ENCODE data around the gene SYT9.
"Not testable (repeated sequence)": the region's sequence is repeated elsewhere in the genome, so short reads cannot be mapped to it uniquely, and the experiment has no call there.

SYT9 gene

GRCh38 chr11:7513234-7514098 lies 261.8 kb downstream of the SYT9 start, which contains the start of gene PPFIBP2:
Gene PPFIBP2 (plus strand): TSS chr11:7513999. CDS start chr11:7549476, 35,477 bp downstream.
- TF ChIP-seq TAF1 (IDR thresholded peaks at IDR 0.05; ENCODE audit: borderline replicate concordance, low read depth, low read length) (peak; percentile 32; the same call in 1 of the 2 replicates), POLR2AphosphoS5 (IDR thresholded peaks at IDR 0.05; ENCODE audit: low read depth, low read length) (peak; percentile 19), POLR2A (IDR thresholded peaks at IDR 0.05; ENCODE audit: low read depth, low read length) (peak; percentile 85)
- DNase-seq (ENCODE audit: insufficient read length) (peak; percentile 90), FAIRE-seq (no peak)

DNA sequence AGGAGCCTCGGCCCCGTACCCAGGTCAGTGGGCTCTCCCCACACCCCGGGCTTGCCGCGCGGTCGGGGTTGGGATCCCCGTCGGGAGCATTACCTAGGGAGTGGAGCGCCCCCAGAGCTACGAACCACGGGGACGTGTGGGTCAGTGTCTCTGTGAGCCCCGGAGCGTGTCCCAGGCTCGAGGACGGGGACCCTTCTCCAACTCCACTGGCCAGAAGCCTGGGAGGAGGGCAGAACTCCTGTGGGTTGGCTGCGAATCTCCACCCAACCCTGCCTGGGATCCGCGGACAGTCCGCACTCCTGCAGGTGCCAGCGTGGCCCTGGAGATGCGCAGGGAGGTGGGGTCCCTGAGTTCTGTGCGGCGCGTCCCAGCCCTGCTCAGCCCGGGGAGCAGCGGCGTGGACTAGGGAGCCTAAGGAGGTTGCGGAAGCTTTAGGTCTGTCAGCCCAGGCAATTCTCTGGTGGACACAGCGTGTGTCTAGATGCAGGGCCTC lies 262.4 kb downstream of the SYT9 start:
- DNase-seq (ENCODE audit: insufficient read length) (no peak), FAIRE-seq (no peak)
- TF ChIP-seq POLR2AphosphoS5 (IDR thresholded peaks at IDR 0.05; ENCODE audit: low read depth, low read length): no peak
- no peak for TF ChIP-seq TAF1 (IDR thresholded peaks at IDR 0.05; ENCODE audit: borderline replicate concordance, low read depth, low read length)
- peak; percentile 1; the same call in 1 of the 2 replicates for TF ChIP-seq POLR2A (IDR thresholded peaks at IDR 0.05; ENCODE audit: low read depth, low read length)

GRCh38 chr11:7515447-7515886 lies 263.8 kb downstream of the SYT9 start:
- FAIRE-seq: no peak
- DNase-seq (ENCODE audit: insufficient read length): no peak
- TF ChIP-seq TAF1 (IDR thresholded peaks at IDR 0.05; ENCODE audit: borderline replicate concordance, low read depth, low read length): no peak
- TF ChIP-seq POLR2A (IDR thresholded peaks at IDR 0.05; ENCODE audit: low read depth, low read length): no peak
- no peak for TF ChIP-seq POLR2AphosphoS5 (IDR thresholded peaks at IDR 0.05; ENCODE audit: low read depth, low read length)

DNA sequence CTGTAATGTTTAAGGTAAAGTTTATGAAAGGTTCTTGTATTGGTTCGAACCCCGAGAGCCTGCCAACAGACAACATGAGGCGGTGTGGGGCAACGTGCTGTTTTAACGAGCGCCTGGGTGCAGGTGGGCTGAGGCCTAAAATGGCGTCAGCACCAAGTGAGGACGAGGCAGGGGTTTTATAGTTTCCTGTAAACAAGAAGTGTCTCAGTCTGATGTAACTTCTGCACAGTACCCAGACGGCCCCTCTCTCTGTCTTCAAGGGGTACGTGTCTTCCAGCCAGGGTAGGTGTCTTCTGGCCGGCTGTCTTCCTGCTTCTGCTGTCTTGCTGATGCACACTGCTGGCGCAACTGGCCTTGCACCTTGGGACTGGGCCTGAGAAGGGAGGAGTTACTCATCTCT lies 264.8 kb downstream of the SYT9 start:
- DNase-seq (ENCODE audit: insufficient read length) (no peak), FAIRE-seq (no peak)
- TF ChIP-seq TAF1 (IDR thresholded peaks at IDR 0.05; ENCODE audit: borderline replicate concordance, low read depth, low read length) (no peak), POLR2A (IDR thresholded peaks at IDR 0.05; ENCODE audit: low read depth, low read length) (no peak), POLR2AphosphoS5 (IDR thresholded peaks at IDR 0.05; ENCODE audit: low read depth, low read length) (no peak)

- DNase-seq (ENCODE audit: insufficient read length): not testable (repeated sequence)
- FAIRE-seq: peak; percentile 57
Measured at GRCh38 chr11:7517743-7518142, 266.0 kb downstream of the SYT9 start.

Data from GM12892 (cell line).